Lower leg skin (tissue), 3 donors: ENCODE data around the gene SLC35B2.

Experiments used
- CTCF ChIP-seq, 3 donors: fragments of 450-650 bp; IDR thresholded peaks; one replicate each; pipeline ENCODE4 v1.5.1; 2016; ENCODE audit warnings: antibody characterized with exemption in 3 of 3, mild to moderate bottlenecking in 3 of 3, moderate library complexity in 2 of 3
- POLR2A ChIP-seq, 2 donors: fragments of 450-650 bp; IDR thresholded peaks; one replicate each; pipeline ENCODE4 v1.6.1; 2016 to 2017; ENCODE audit warnings: antibody characterized with exemption in 2 of 2, mild to moderate bottlenecking in 1 of 2, moderate library complexity in 1 of 2

GRCh38 chr6:44255871-44256774, 1.2 kb downstream of the SLC35B2 start:
- no peak for TF ChIP-seq CTCF (IDR thresholded peaks at IDR 0.05)
- no peak for TF ChIP-seq POLR2A (IDR thresholded peaks at IDR 0.05)
